Adipocyte (in vitro differentiated cells): Measurements from ENCODE around the gene ZNF445.
"Not testable (repeated sequence)": the region's sequence is repeated elsewhere in the genome, so short reads cannot be mapped to it uniquely, and the experiment has no call there.

Experiments used
- DNase-seq: peaks from one replicate; pipeline ENCODE4 v3.0.0-alpha.2; 2015; ENCODE audit warnings: low read depth
- H3K27me3 ChIP-seq: replicated peaks from 2 replicates; pipeline ENCODE4 v1.7.0; 2013; ENCODE audit warnings: mild to moderate bottlenecking, low read length, moderate library complexity; ENCODE audit not compliant: control insufficient read depth, insufficient read depth
- H3K36me3 ChIP-seq: 2 replicates; pipeline ENCODE4 v1.7.0; 2013; ENCODE audit warnings: low read length, mild to moderate bottlenecking, moderate library complexity; ENCODE audit not compliant: control insufficient read depth, insufficient read depth, severe bottlenecking
- H3K4me1 ChIP-seq: 2 replicates; pipeline ENCODE4 v1.7.0; 2013; ENCODE audit warnings: mild to moderate bottlenecking, low read length, moderate library complexity; ENCODE audit not compliant: control insufficient read depth, insufficient read depth
- H3K4me3 ChIP-seq: 2 replicates; pipeline ENCODE4 v1.7.0; 2013; ENCODE audit warnings: mild to moderate bottlenecking, low read length, moderate library complexity
- H3K9ac ChIP-seq: 2 replicates; pipeline ENCODE4 v1.7.0; 2013; ENCODE audit warnings: mild to moderate bottlenecking, low read length, moderate library complexity
- H3K9me3 ChIP-seq: 2 replicates; pipeline ENCODE4 v1.7.0; 2013; ENCODE audit warnings: mild to moderate bottlenecking, low read length, moderate library complexity; ENCODE audit not compliant: control insufficient read depth

Gene ZNF445

DNA sequence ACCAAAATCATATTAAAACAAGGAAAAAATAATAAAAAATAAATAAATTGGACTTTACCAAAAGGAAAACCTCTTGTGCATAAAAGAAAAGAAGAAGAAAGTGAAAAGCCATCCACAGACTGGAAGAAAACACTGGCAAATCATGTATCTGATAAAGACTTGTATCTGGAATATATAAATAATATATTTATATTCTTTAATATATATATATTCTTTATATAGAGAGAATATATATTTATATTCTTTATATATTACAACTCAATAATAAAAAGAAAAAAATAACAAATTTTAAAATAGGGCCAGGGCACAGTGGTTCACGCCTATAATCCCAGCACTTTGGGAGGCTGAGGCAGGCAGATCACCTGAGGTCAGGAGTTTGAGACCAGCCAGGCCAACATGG is 27.1 kb upstream of the ZNF445 start:
- Histone ChIP-seq H3K4me3 (no peak overlapping the region), H3K9me3 (peaks cover 30% of the 10 kb centered on the region), H3K36me3 (peaks cover 34% of the 10 kb centered on the region), H3K4me1 (peaks cover 8% of the 10 kb centered on the region), H3K27me3 (no peaks in the 10 kb centered on the region), H3K9ac (no peak overlapping the region)
- no peak for DNase-seq

DNA sequence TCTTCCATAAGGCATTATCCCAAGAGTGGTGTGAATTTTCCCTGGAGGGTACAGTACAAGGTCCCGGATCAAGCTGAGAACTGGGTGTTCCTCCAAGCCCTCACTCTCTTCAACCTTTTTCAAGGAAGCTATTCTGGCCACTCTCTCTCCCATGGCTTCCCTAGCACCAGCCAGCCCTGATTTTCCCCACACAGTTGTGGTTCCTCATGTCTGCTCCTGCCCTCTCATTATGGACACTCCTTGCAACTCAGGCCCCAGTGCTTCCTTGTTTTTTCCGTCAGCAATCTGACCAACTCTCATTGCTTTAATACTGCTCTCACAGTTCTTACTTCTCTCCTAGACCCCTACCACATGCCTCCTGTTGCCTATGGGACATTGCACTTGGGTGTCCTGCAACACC is 25.7 kb upstream of the ZNF445 start:
- not testable (repeated sequence) for DNase-seq, H3K9ac ChIP-seq, H3K27me3 ChIP-seq, H3K4me3 ChIP-seq, H3K4me1 ChIP-seq
- Histone ChIP-seq H3K36me3 (peaks cover 46% of the 10 kb centered on the region), H3K9me3 (peaks cover 43% of the 10 kb centered on the region)

DNA sequence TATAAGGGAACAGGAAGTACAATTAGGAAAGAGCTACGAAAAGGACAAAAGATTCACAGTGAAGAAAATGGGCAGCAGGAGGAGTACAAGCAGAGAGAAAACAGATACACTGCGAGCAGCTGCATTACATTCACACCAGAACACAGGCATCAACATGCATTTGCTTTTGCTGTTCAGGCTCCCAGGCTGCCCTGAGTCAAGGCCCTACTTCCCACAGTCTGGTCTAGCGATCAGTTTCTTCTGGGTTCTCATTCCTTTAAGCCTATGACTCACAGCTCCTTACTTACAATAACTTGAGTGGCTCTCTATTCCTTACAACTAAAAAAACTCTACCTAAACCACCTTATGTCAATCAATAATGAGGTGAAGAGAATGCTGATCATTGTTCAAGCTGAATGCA is 24.5 kb upstream of the ZNF445 start:
- no peak for DNase-seq
- H3K4me3 ChIP-seq, result no peak overlapping the region
- H3K27me3 ChIP-seq, result no peaks in the 10 kb centered on the region
- no peak overlapping the region for H3K9ac ChIP-seq
- no peaks in the 10 kb centered on the region for H3K4me1 ChIP-seq
- H3K9me3 ChIP-seq, result peaks cover 53% of the 10 kb centered on the region
- peaks cover 53% of the 10 kb centered on the region for H3K36me3 ChIP-seq

DNA sequence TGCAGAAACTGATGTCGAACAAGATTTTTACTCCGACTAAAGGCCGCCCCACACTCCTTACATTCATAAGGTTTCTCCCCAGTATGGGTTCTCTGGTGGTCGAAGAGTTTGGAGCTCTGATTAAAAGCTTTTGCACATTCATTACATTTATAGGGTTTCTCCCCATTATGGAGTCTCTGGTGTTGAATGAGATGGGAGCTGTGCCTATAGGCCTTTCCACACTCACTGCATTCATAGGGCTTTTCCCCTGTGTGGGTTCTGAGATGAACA is 22.4 kb upstream of the ZNF445 start:
- H3K27me3 ChIP-seq, H3K4me1 ChIP-seq, DNase-seq, H3K9ac ChIP-seq, H3K4me3 ChIP-seq: not testable (repeated sequence)
- H3K36me3 ChIP-seq, result peaks cover 52% of the 10 kb centered on the region
- peaks cover 56% of the 10 kb centered on the region for H3K9me3 ChIP-seq

DNA sequence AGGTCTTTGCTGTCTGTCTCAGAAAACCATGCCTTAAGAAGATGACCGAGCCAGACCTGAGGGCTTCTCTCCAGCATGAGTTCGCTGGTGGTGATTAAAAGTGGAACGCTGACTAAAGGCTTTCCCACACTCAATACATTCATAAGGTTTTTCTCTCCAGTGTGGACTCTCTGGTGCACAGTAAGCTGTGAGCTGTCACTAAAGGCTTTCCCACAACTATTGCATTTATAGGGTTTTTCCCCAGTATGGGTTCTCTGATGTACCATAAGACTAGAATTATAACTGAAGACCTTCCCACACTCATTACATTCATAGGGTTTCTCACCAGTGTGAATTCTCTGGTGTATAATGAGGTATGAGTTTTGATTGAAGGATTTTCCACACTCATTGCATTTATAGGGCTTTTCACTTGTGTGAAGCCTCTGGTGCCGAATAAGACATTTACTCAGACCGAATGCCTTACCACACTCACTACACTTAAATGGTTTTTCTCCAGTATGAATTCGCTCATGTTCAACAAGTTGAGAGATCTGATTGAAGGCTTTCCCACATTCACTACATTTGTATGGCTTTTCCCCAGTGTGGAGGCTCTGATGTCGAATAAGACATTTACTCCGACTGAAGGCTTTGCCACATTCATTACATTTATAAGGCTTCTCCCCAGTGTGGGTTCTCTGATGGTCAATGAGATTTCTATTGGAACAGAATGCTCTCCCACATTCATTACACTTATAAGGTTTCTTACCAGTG is 21.9 kb upstream of the ZNF445 start:
- Histone ChIP-seq H3K9me3 (peaks cover 56% of the 10 kb centered on the region), H3K4me3 (peak overlapping the region; percentile 41), H3K36me3 (peaks cover 52% of the 10 kb centered on the region), H3K4me1 (no peaks in the 10 kb centered on the region), H3K27me3 (no peaks in the 10 kb centered on the region), H3K9ac (no peak overlapping the region)
- DNase-seq, result no peak

DNA sequence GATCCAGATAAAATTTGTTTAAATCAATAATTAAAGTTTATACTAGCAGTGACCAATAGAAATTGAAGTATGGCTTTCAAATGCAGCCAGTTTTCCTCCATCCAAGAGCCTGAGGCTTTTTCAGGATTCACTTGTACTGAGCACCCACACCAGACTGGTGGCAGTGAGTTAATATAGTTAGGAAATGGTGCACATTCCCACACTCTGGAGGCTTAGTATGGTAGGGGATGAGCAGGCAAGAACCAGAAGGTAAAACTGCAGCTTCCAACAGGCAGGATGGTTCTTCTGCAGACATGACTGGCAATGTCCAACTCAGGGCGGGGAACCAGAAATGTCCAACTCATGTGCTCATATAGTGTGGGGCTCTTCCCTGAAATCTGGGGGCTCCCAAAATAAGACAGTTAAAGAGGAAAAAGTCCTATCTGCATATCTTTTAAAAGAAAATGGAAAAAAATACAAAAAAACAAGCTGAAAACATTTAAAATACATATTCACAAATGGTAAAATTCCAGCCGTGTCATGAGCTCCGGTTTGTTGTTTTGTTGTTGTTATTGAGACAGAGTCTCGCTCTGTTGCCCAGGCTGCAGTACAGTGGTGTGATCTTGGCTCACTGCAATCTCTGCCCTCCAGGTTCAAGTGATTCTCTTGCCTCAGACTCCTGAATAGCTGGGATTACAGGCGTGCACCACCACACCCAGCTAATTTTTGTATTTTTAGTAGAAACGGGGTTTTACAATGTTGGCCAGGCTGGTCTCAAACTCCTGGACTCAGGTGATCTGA is 18.4 kb upstream of the ZNF445 start:
- no peaks in the 10 kb centered on the region for H3K27me3 ChIP-seq
- no peak overlapping the region for H3K9ac ChIP-seq
- no peak for DNase-seq
- H3K36me3 ChIP-seq, result peaks cover 39% of the 10 kb centered on the region
- H3K4me1 ChIP-seq, result no peaks in the 10 kb centered on the region
- no peak overlapping the region for H3K4me3 ChIP-seq
- H3K9me3 ChIP-seq, result peaks cover 39% of the 10 kb centered on the region

DNA sequence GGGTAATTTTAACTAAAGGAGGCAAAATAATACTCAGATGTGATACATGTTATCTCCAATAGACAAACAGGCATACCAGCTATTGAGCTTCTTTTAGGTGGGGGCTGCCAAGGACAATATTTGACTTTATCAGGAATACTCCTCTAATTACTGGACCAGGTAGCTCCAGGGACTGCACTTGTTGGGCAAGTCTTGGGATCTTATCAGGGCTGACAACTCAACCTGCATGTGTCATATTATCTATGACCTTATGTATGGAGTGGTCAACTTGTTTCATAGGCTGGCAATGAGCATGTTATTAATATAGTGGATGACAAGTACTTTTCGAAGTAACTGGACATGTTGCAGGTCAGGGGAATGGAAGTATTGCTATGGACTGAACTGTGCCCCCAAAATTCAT is 15.0 kb upstream of the ZNF445 start:
- Histone ChIP-seq H3K4me3 (no peak overlapping the region), H3K9me3 (peaks cover 9% of the 10 kb centered on the region), H3K36me3 (peaks cover 9% of the 10 kb centered on the region), H3K9ac (no peak overlapping the region), H3K27me3 (no peaks in the 10 kb centered on the region), H3K4me1 (no peaks in the 10 kb centered on the region)
- DNase-seq, result no peak

DNA sequence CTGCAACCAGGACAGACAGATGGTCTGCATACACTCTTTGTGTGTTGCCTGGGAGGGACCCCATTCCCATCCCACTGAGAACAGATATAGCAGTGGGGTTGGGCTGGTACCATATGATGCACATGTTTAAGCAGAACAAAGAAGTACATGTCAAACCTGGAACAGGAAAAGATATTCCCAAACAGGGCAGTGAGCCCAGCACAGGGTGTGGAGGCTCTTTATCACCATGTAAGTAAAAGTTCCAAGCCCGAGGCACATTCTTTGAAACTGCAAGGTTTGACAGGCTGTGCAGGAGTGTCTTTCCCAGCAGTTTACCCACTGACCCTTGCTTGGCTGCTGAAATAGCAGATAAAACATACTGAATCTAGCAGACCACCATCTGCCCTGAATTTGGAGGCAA is 5.3 kb upstream of the ZNF445 start:
- no peaks in the 10 kb centered on the region for H3K9me3 ChIP-seq
- H3K27me3 ChIP-seq, result no peaks in the 10 kb centered on the region
- H3K4me1 ChIP-seq, result peaks cover 3% of the 10 kb centered on the region
- H3K9ac ChIP-seq, result no peak overlapping the region
- H3K36me3 ChIP-seq, result no peaks in the 10 kb centered on the region
- H3K4me3 ChIP-seq, result no peak overlapping the region
- no peak for DNase-seq

DNA sequence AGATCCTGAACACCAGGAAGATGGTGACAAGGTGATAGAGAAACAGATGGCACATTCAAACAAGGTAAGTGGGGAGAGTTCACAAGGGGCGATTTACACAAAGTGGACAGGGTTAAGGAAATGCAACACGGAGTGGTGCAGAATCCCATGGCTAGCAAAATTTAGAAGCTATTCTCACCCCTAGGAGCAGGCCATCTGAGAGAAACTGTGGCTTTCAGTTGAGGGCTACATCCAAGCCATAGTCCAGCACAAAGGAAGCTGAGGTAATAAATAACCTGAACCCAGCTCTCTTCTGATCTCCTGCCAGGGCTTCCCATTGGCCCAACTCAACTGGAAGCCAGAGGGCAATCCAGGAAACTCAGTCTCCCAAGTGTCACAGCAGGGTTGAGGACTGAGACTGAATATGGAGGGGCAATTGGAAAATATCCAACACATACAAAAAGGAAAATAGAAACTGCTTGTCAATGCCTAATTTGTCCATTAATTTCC is 1.2 kb upstream of the ZNF445 start:
- DNase-seq, result no peak
- Histone ChIP-seq H3K36me3 (no peaks in the 10 kb centered on the region), H3K9ac (no peak overlapping the region), H3K27me3 (no peaks in the 10 kb centered on the region), H3K9me3 (no peaks in the 10 kb centered on the region), H3K4me3 (no peak overlapping the region), H3K4me1 (peaks cover 8% of the 10 kb centered on the region)

DNA sequence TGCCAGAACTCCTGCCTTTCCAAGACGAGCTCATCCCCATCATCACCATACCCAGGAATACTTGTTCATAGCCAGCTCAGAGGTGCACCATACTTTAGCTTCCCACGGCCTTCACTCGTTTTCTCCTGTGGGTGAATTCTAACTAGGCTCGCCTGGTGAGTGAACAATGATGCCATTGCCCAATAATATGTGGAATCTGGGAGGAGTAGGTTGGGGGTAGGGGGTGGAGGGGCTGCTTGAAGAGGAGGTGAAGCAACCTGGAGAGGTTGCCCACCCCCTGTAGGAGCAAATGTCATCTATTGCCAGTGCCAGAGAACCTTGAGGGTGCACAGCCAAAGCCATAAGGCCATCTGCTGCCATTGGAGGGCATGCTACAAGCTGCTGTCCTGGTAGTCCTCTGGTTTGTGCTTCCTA is 592 bp upstream of the ZNF445 start:
- Histone ChIP-seq H3K36me3 (no peaks in the 10 kb centered on the region), H3K27me3 (no peaks in the 10 kb centered on the region), H3K4me1 (peaks cover 8% of the 10 kb centered on the region), H3K9me3 (no peaks in the 10 kb centered on the region), H3K9ac (peak overlapping the region; percentile 91), H3K4me3 (peak overlapping the region; percentile 95)
- no peak for DNase-seq

DNA sequence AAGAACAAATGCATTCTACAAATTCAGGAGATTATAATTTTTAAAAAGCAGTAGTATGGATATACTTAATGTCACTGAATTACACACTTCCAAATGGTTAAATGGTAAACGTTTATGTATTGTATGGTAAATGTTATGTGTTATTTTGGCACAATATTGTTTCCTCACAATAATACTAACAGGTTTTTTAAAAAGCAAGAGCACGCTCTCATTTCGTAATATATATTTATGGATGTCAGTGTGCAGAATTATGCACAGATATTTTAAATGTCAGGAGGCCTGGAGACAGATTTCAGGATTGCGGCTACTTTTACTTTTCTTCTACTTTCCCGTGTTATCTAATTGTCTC is 533 bp downstream of the ZNF445 start:
- Histone ChIP-seq H3K9me3 (no peaks in the 10 kb centered on the region), H3K36me3 (no peaks in the 10 kb centered on the region), H3K27me3 (no peaks in the 10 kb centered on the region), H3K4me1 (peaks cover 8% of the 10 kb centered on the region), H3K4me3 (peak overlapping the region; percentile 95), H3K9ac (peak overlapping the region; percentile 91)
- no peak for DNase-seq
